Adrenal gland (tissue), 12 donors: Measurements from ENCODE around the gene ASB15. TPM values are rescaled to one million over a fixed set of nuclear protein-coding genes. Genes with fewer than 3 reads are reported as not detected.

ENCODE experiments used
- DNase-seq, 7 donors: peaks; one replicate each; pipeline ENCODE4 v3.0.0-alpha.2; 2019 to 2020
- H3K27ac ChIP-seq, 5 donors: fragments of 200-600 bp; sonication (generic) in 4 of 5; 1 replicate in 3 of 5; 2 replicates in 2 of 5; pipeline versions ENCODE4 v1.5.1 to v1.8.0; 2016 to 2020; ENCODE audit warnings: mild to moderate bottlenecking in 1 of 5
- H3K27me3 ChIP-seq: fragments of 200-600 bp; 2 replicates; pipeline ENCODE4 v1.8.0; 2021
- H3K36me3 ChIP-seq, 2 donors: fragments of 200-600 bp; replicated peaks in 1 of 2; 1 replicate in 1 of 2; 2 replicates in 1 of 2; pipeline versions ENCODE4 v1.5.1 to v1.8.0; 2018 to 2022
- H3K4me1 ChIP-seq, 2 donors: fragments of 200-600 bp; replicated peaks in 1 of 2; 1 replicate in 1 of 2; 2 replicates in 1 of 2; pipeline versions ENCODE4 v1.5.1 to v1.8.0; 2018 to 2021
- H3K4me3 ChIP-seq, 4 donors: fragments of 200-600 bp; sonication (generic) in 3 of 4; one replicate each; pipeline ENCODE4 v1.5.1; 2016 to 2018
- H3K9me3 ChIP-seq, 3 donors: fragments of 200-600 bp; sonication (generic) in 1 of 3; replicated peaks in 1 of 3; 1 replicate in 2 of 3; 2 replicates in 1 of 3; pipeline versions ENCODE4 v1.5.1 to v1.8.0; 2016 to 2021
- CTCF ChIP-seq, 6 experiments: fragments of 450-650 bp in 4 of 6; fragments of 200-600 bp in 2 of 6; sonication (generic) in 1 of 6; IDR thresholded peaks; 1 replicate in 5 of 6; 2 replicates in 1 of 6; pipeline versions ENCODE4 v1.5.1 to v1.8.0; 2016 to 2021; ENCODE audit warnings: antibody characterized with exemption in 6 of 6, mild to moderate bottlenecking in 2 of 6, moderate library complexity in 1 of 6
- POLR2A ChIP-seq, 2 donors: fragments of 450-650 bp; IDR thresholded peaks; one replicate each; pipeline ENCODE4 v1.6.1; 2017; ENCODE audit warnings: antibody characterized with exemption in 2 of 2, mild to moderate bottlenecking in 2 of 2, moderate library complexity in 1 of 2
- WGBS, 4 donors: extraction: QIAGEN DNeasy Blood & Tissue Kit in 2 of 4; methylation state at CpG; one replicate each; pipeline versions ENCODE4 v1.1.5 to v1.1.7; 2013 to 2017; 5-methylcytosine and 5-hydroxymethylcytosine counted together
- intact Hi-C, 2 donors: fragments of 100-400 bp; cut with DNase I; formaldehyde crosslinking; loops; one replicate each; pipeline versions ENCODE4 v1.14.1 to v1.15.0; 2022 to 2023
- polyA plus RNA-seq, 3 donors: library from polyadenylated mRNA; stranded (reverse); fragments of 200-250 nt in 2 of 3; fragments of 350-450 nt in 1 of 3; fragmentation: Illumina TruSeq in 1 of 3; extraction: RNeasy Lipid Tissue Mini Kit (QIAGEN cat#74804) in 1 of 3; gene quantifications; one replicate each; pipeline ENCODE4 v1.2.3, GENCODE V29; 2013 to 2014
- total RNA-seq, 9 donors: library from RNA; depleted of rRNA in 4 of 9; stranded (reverse); fragments of >200 nt in 4 of 9; fragments of 120-200 nt in 1 of 9; fragmentation: NEBNext Ultra II Directional in 1 of 9; extraction: Animal tissue kit (Norgen Biotek cat#: 25700) in 1 of 9; gene quantifications; one replicate each; pipeline versions ENCODE4 v1.1.0 to v1.2.4, GENCODE V29; 2013 to 2023
- donor health status: healthy with polysubstance abuse.
- donor health status: Bipolar disorder and iron deficiency.
- donor health status: DM: yes; HTN: yes; CAD: no.
- donor health status: DM: no; HTN: no; CAD: no.
- donor health status: DM: no; HTN: no; CAD: no.
- donor health status: DM: yes; HTN: yes; CAD: no.

The ASB15 gene
- total and polyA plus RNA-seq, 12 donors = not detected

GRCh38 chr7:123571684-123572083 lies 29.9 kb upstream of the ASB15 start:
- no peak overlapping the region for H3K27ac ChIP-seq
- no peaks in the 10 kb centered on the region for H3K27me3 ChIP-seq
- TF ChIP-seq POLR2A (IDR thresholded peaks at IDR 0.05) = no peak
- TF ChIP-seq CTCF (IDR thresholded peaks at IDR 0.05) = no peak
- WGBS, 4 donors = 35 to 56% (median 46%) methylated on average over 1 of the region's 1 CpG
- DNase-seq = peak in 4 of 7 donors; percentile 13 to 43 (median 26)
- H3K4me3 ChIP-seq = no peak overlapping the region
- H3K36me3 ChIP-seq = no peaks in the 10 kb centered on the region
- H3K4me1 ChIP-seq = no peaks in the 10 kb centered on the region
- intact Hi-C loops = no loop called here
- no peaks in the 10 kb centered on the region for H3K9me3 ChIP-seq

- TF ChIP-seq POLR2A (IDR thresholded peaks at IDR 0.05) (no peak), CTCF (IDR thresholded peaks at IDR 0.05) (no peak)
- intact Hi-C loops = no loop called here
- Histone ChIP-seq H3K27ac (no peak overlapping the region), H3K27me3 (no peaks in the 10 kb centered on the region), H3K36me3 (no peaks in the 10 kb centered on the region), H3K4me3 (no peak overlapping the region), H3K9me3 (no peaks in the 10 kb centered on the region), H3K4me1 (no peaks in the 10 kb centered on the region)
- DNase-seq = no peak
- WGBS, 4 donors = 83 to 85% (median 84%) methylated on average over 3 of the region's 3 CpGs
Measured at GRCh38 chr7:123573341-123573740, 28.3 kb upstream of the ASB15 start.

GRCh38 chr7:123573896-123574467 lies 27.6 kb upstream of the ASB15 start:
- Histone ChIP-seq H3K4me3 (no peak overlapping the region), H3K9me3 (no peaks in the 10 kb centered on the region), H3K27me3 (no peaks in the 10 kb centered on the region), H3K36me3 (no peaks in the 10 kb centered on the region), H3K4me1 (no peaks in the 10 kb centered on the region), H3K27ac (no peak overlapping the region)
- intact Hi-C loops = no loop called here
- TF ChIP-seq POLR2A (IDR thresholded peaks at IDR 0.05) (no peak), CTCF (IDR thresholded peaks at IDR 0.05) (no peak)
- 86 to 93% (median 90%) methylated on average over 2 of the region's 2 CpGs for WGBS, 4 donors
- DNase-seq = no peak

GRCh38 chr7:123579416-123579815 lies 22.2 kb upstream of the ASB15 start:
- H3K4me3 ChIP-seq = no peak overlapping the region
- intact Hi-C loops = no loop called here
- no peaks in the 10 kb centered on the region for H3K27me3 ChIP-seq
- DNase-seq = no peak
- no peaks in the 10 kb centered on the region for H3K36me3 ChIP-seq
- no peak overlapping the region for H3K27ac ChIP-seq
- H3K4me1 ChIP-seq = no peaks in the 10 kb centered on the region
- H3K9me3 ChIP-seq = no peaks in the 10 kb centered on the region
- TF ChIP-seq CTCF (IDR thresholded peaks at IDR 0.05) (no peak), POLR2A (IDR thresholded peaks at IDR 0.05) (no peak)
